ENCODE results near the gene HS6ST1.

DNA sequence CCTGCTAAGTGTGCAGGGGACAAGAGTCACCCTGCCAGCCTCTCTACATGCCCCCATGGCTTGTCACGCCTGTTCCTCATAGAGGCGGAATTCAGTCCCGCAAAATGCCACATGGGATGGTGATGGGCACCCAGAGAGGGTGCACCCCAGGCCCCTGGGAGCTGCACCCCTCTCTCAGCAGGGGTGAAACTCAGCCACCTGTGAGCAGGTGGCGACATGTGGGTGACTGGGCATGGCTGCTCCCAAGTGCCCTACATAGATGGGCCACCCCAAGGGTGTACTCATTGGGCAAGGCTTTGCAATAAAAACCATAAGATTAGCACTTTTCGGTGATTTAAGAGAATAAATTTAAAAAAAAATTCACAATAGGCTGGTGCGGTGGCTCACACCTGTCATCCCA lies 6.3 kb downstream of the HS6ST1 start:
- TF ChIP-seq, protein P1, sequence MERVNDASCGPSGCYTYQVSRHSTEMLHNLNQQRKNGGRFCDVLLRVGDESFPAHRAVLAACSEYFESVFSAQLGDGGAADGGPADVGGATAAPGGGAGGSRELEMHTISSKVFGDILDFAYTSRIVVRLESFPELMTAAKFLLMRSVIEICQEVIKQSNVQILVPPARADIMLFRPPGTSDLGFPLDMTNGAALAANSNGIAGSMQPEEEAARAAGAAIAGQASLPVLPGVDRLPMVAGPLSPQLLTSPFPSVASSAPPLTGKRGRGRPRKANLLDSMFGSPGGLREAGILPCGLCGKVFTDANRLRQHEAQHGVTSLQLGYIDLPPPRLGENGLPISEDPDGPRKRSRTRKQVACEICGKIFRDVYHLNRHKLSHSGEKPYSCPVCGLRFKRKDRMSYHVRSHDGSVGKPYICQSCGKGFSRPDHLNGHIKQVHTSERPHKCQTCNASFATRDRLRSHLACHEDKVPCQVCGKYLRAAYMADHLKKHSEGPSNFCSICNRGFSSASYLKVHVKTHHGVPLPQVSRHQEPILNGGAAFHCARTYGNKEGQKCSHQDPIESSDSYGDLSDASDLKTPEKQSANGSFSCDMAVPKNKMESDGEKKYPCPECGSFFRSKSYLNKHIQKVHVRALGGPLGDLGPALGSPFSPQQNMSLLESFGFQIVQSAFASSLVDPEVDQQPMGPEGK (CRISPR knock-in tag; IDR thresholded peaks at IDR 0.05; ENCODE audit: borderline replicate concordance), result no peak
- TF ChIP-seq, protein P2, sequence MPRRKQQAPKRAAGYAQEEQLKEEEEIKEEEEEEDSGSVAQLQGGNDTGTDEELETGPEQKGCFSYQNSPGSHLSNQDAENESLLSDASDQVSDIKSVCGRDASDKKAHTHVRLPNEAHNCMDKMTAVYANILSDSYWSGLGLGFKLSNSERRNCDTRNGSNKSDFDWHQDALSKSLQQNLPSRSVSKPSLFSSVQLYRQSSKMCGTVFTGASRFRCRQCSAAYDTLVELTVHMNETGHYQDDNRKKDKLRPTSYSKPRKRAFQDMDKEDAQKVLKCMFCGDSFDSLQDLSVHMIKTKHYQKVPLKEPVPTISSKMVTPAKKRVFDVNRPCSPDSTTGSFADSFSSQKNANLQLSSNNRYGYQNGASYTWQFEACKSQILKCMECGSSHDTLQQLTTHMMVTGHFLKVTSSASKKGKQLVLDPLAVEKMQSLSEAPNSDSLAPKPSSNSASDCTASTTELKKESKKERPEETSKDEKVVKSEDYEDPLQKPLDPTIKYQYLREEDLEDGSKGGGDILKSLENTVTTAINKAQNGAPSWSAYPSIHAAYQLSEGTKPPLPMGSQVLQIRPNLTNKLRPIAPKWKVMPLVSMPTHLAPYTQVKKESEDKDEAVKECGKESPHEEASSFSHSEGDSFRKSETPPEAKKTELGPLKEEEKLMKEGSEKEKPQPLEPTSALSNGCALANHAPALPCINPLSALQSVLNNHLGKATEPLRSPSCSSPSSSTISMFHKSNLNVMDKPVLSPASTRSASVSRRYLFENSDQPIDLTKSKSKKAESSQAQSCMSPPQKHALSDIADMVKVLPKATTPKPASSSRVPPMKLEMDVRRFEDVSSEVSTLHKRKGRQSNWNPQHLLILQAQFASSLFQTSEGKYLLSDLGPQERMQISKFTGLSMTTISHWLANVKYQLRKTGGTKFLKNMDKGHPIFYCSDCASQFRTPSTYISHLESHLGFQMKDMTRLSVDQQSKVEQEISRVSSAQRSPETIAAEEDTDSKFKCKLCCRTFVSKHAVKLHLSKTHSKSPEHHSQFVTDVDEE (CRISPR knock-in tag; IDR thresholded peaks at IDR 0.05), result no peak
- TF ChIP-seq ZNF565 (CRISPR knock-in tag; conservative IDR thresholded peaks at IDR 0.05; ENCODE audit: low read depth) (no peak), RARB (CRISPR knock-in tag; IDR thresholded peaks at IDR 0.05) (no peak), CSDC2 (CRISPR knock-in tag; IDR thresholded peaks at IDR 0.05) (no peak), ARNTL (CRISPR knock-in tag; IDR thresholded peaks at IDR 0.05; ENCODE audit: borderline replicate concordance, low read depth) (no peak), ZFP3 (CRISPR knock-in tag; IDR thresholded peaks at IDR 0.05) (no peak), TOX (CRISPR knock-in tag; IDR thresholded peaks at IDR 0.05; ENCODE audit: borderline replicate concordance) (no peak)
